Subcutaneous adipose tissue (tissue), 4 donors: ENCODE data around the gene MCM8. TPM values are rescaled to one million over a fixed set of nuclear protein-coding genes. Genes with fewer than 3 reads are reported as not detected.

Source experiments
- CTCF ChIP-seq: fragments of 450-650 bp; IDR thresholded peaks from one replicate; pipeline ENCODE4 v1.5.1; 2016; ENCODE audit warnings: low read depth, mild to moderate bottlenecking, control low read depth, antibody characterized with exemption, moderate library complexity
- total RNA-seq, 4 donors: library from RNA; depleted of rRNA; stranded (reverse); fragments of >200 nt; gene quantifications; one replicate each; pipeline ENCODE4 v1.1.0, GENCODE V29; 2016

The MCM8 gene
- 1 to 10 TPM; 5.1 to 6.7 (median 5.5) TPM for total RNA-seq

DNA sequence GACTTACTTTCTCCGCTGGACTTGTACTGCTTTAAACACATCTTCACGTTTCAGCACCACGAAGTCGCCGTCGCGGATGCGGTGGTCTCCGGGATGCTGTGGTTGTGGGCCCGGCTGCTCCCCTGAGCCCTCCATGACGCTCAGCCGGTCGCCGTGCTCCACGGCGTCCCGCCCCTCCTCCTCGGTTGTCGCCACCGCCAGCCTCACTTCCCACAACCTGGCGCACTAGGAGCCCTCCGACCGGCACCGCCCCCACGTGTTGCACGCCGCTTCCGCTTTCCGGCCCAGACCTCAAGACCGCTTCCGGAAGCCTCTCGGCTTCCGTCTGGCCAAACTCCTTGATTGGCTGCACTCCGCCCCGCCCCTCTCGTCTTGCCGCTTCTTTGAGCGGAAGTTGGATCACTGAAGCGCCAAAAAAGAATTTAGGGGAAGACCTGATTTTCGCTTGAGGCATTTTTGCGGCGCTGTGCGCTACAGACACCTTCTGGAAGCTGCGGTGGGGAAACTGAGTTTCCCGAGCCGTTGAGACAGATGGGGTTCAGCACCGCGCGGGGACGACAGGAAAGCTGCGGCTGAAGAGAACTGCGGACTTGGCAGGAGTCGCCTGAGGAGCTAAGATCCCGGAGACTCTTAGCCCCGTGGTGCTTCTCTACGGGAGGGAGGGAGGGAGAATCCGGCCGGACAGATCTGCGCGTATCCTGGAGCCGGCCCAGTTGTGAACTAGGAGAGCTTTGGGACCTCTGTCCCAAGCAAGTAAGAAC, at the start of gene MCM8, which contains the start of gene TRMT6:
MCM8 (plus strand) TSS at position 382 of the 761 bp plus-strand sequence. CDS start 1,364 bp downstream, outside the sequence.
TRMT6 (minus strand) TSS at position 263 of the 761 bp plus-strand sequence; CDS start at position 135, 128 bp downstream.
- no peak for TF ChIP-seq CTCF

- TF ChIP-seq CTCF = no peak
These were observed 49.5 kb upstream of the MCM8 start for GRCh38 chr20:5900908-5901307.

DNA sequence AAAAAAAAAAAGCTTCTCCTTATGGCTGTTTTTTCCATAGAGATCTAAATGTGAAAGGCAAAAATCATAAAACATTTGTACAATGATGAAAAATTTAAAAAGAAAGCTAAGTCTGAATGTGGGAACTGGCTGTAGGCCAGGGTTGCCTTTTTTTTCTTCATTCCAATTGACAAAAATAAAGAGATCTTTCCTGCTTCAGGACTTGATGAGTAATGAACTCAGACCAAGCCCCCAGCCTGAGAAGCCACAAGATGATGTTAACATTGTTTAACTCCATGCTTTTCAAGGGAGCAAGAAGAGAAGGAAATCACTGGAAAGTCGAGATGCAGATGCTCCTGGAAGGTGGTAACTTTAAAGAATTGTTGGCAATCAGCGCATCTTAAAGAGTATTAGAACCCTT, 41.5 kb upstream of the MCM8 start:
- no peak for TF ChIP-seq CTCF

DNA sequence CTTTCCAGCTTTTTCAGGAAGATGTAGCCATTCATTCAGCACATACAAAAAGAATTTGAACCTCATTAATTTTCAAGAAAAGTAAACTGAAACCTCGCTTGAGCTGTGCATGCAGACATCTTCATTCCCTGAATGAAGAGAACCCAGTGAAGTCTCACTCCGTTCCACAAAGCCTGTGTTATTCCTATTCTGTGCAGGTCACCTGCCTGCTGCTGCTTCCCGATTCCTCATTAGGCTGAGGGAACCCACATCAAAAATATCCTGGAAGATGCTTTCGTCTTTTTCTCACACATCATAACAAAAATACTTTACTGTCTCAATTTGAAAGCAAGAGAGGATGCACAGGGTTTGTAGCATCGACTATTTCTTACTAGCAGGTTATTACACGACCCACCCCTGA, 40.3 kb upstream of the MCM8 start:
- no peak for TF ChIP-seq CTCF

GRCh38 chr20:5913166-5913565, 37.3 kb upstream of the MCM8 start:
- TF ChIP-seq CTCF = no peak

DNA sequence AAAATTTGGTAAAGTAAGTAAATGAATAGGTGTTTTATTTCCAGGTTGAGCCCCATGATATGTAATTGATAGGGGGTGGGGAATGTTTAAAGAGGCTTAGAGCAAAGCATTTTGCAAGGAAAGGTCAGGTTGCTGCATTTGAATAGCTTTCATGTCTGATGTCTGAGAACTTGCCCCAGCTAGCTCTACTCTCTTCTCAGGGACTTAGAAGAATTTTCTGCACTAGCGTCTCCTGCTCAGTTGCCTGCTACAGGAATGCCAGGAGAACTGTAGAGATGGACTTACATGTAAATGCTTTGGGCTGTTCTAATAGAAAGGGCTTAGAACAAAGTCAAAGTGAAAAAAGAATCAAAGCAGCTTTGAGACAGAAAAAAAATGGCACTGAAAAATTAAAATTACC, 35.6 kb upstream of the MCM8 start:
- TF ChIP-seq CTCF = no peak

DNA sequence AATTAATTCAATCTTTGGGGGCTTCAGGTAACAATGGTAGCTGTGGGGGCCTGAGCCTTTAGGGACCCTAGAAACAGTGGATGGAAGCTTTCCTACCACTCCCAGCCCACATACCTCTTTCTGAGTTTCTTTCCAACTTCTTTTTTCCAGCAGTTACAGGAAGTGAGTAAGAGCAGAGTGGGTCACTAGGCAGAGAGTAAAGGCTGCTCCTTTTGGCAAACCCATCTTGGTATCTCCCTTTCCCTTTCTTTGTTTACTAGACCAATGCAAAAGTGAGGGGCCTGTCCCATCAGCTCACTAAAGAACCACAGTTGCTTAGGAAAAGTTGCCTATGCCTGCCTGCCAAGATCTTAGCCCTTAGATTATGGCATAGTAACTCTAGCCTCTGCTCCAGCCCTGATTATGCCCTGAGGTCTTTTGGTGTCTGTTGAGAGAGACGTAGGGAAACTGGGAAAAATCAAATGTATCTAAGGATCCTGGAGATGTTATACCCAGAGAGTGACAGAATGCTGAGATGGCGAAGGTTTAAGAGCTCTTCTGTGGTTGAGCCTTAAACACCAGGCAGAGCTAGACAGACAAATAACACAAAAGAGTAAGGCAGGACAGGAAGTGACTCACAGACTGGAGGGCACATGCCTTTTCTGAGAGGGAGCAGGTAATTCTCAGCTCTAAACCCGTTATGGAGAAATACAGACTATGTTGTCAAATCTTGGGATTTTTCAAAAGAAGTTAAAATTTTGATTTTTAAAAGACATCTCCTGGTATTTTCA, 31.4 kb upstream of the MCM8 start:
- TF ChIP-seq CTCF = no peak
